ENCODE measurements around the gene CCDC150.
"Not testable (repeated sequence)": the region's sequence is repeated elsewhere in the genome, so short reads cannot be mapped to it uniquely, and the experiment has no call there.

CCDC150 gene

DNA sequence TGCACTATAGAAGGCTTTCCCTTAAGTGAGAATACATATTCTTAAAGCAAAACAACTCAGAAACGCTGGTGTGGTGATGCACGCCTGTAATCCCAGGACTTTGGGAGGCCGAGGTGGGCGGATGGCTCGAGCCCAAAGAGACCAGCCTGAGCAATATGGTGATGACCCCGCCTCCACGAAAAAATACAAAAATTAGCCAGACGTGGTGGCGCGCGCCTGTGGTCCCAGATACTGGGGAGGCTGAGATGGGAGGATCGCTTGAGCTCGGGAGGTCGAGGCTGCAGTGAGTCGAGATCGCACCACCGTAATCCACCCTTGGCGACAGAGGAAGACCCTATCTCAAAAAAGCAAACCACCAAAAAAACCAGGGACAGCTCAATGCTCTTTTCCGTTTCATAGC lies 750 bp upstream of the CCDC150 start:
- no peak for DNase-seq

- DNase-seq, result no peak
Observed at GRCh38 chr2:196640031-196640548, 575 bp downstream of the CCDC150 start.

DNA sequence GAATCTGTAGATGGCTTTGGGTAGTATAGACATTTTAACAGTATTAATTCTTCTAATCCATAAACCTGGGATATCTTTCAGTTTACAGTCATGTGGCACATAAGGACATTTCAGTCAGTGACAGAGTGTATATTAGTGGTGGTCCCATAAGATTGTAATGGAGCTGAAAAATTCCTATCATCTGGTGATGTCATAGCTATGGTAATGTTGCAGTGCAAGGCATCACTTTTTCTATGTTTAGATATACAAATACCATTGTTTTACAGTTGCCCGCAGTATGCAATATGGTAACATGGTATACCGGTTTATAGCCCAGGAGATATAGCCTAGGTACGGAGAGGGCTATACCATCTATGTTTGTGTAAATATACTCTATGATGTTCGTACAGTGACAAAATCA lies 9.7 kb downstream of the CCDC150 start:
- no peak for DNase-seq

DNA sequence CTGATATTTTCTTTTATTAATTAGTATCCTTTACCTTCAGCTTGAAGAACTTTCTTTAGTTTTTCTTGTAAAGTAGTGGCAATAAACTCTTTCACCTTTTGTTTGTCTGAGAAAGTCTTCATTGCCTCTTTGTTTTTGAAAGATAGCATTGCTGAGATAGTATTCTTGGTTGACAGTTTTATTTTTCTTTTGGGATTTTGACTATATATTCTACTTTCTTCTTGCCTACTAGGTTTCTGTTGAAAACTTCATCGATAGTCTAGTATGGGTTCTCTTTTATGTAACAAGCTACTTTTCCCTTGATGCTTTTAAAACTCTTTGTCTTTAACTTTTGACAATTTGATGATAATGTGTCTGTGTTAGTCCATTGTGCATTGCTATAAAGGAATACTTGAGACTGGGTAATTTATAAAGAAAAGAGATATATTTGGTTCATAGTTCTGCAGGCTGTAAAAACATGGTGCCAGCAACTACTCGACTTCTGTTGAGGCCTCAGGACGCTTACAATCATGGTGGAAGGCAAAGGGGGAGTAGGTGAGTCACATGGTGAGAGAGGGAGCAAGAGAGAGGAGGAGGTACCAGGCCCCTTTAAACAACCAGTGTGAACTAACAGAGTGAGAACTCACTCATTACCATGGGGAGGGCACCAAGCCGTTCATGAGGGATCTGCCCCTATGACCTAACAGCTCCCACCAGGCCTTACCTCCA lies 12.0 kb downstream of the CCDC150 start:
- DNase-seq, result no peak

- no peak for DNase-seq
Observed at GRCh38 chr2:196652869-196653268, 13.4 kb downstream of the CCDC150 start.

- DNase-seq, result no peak
Observed at GRCh38 chr2:196653843-196654242, 14.3 kb downstream of the CCDC150 start.

DNA sequence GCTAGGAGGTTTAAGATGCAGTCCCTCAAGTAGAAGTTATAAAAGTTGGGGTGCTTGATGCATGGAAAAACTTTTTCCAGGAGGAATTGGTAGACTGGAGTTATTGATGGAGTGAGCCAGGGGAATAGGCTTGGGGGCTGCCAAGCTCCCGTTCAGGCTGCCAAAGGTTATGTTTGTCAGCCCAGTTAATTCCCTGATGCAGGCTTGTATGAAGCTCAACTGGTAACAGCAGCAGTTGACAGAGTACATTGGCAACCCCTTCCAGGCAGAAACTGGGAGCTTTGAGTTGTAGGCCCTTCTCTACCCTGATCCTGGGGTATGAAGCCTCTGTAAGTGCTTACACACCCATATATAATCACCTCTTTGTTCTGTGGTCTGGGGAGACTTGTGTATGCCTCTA lies 16.2 kb downstream of the CCDC150 start:
- no peak for DNase-seq

DNA sequence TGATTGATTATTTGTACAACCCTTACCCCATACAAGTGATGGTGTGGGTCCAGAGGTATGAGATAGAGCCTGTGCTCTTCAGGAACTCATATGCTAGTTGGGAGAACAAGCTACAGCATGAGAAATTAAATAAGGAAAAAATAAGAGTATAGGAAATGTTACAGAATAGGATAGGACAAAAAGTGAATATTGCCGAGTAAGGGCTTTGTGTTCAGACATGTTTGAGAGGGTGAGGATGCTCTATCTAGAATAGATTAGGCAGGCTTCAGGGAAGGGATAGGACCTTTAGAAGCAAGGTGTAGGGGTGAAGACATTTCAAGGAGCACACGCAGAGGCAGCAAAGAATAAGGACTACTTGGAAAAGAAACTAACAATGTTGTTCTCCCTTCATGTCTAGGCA lies 17.8 kb downstream of the CCDC150 start:
- DNase-seq, result no peak

DNA sequence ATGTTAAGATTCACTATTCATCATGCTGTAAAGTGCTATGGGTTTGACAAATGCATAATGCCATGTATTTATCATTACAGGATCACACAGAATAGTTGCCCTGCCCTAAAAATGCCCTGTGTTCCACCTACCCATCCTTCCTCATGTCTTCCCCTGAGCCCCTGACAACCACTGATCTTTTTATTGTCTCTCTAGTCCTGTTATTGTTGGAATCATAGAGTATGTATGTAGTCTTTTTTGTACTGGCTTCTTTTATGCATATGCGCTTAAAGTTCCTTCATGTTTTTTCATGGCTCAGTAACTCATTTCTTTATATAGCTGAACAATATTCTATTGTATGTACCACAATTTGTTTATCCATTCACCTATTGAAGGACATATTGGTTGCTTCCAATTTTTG lies 20.3 kb downstream of the CCDC150 start:
- DNase-seq, result no peak

DNA sequence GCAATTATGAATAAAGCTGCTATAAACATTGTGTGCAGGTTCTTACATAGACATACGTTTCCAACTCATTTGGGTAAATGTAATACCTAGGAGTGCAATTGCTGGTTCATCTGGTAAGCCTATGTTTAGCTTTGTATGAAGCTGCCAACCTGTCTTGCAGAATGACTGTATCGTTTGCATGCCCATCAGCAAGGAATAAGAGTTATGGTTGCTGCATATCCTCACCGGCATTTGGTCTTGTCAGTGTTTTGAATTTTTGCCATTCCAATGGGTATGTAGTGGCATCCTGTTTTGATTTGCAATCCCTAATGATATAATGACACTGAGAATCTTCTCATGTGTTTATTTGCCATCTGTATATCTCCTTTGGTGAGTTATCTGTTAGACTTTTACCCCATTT lies 20.7 kb downstream of the CCDC150 start:
- DNase-seq, result no peak

- no peak for DNase-seq
Observed at GRCh38 chr2:196670342-196670741, 30.8 kb downstream of the CCDC150 start.

DNA sequence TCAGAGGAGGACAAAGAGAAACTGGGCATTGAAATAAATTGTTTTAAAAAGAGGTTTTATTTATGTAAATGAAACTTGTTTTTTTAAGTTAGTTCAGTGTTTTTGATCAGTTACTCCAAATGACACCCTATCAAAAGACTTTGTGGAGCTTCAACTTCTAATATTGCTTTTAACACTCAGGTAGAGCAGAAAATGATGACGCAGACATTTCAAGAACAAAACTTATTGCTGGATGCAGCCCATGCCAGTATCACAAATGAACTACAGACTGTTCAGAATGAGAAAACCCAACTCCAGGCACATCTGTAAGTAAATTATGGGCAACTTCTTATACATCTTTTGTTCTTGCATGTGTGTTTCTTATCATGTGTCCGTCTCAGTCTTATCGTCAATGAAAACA lies 36.4 kb downstream of the CCDC150 start:
- DNase-seq, result no peak

DNA sequence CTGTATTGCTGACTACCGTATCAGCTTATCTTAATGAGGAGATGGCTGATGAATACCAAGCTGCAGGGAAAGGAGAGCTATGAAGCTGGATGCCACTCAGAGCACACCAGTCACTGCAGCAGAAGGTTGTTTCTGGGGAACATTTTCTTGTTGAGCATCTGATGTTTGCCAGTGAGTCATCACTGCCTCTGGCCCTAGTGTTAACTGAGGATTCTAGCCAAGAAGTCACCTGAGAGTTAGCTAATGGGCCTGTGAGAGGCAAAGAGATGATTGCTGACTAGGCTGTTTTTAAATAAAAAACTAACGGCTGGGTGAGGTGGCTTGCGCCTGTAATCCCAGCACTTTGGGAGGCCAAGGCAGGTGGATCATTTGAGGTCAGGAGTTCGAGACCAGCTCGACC lies 37.9 kb downstream of the CCDC150 start:
- DNase-seq, result no peak

- no peak for DNase-seq
Observed at GRCh38 chr2:196679368-196679767, 39.9 kb downstream of the CCDC150 start.

DNA sequence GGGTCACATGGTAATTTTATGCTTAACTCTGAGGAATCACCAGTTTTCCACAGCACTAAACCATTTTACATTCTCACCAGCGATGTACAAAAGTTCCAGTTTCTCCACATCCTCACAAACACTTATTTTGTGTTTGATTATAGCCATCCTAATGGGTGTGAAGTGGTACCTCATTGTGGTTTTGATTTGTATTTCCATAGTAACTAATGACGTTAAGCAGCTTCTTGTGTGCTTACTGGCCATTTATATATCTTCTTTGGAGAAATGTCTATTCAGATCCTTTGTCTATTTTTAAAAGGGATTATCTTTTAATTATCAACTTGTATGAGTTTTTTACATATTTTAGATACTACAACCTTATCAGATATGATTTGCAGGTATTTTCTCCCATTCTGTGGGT lies 42.0 kb downstream of the CCDC150 start:
- DNase-seq, result no peak

DNA sequence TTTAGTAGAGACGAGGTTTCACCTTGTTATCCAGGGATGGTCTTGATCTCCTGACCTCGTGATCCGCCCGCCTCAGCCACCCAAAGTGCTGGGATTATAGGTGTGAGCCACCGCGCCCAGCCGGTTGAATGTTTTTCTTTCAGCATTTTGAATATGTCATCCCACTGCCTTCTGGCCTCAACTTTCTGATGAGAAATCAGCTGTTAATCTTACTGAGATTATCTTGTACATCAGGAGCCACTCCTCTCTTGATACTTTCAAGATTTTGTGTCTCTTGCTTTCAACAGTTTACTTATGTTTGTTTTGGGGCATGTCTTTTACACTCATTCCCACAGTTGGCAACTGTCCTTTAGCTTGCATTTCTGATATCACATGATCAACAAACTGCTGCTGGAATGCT lies 46.3 kb downstream of the CCDC150 start:
- DNase-seq, result no peak

DNA sequence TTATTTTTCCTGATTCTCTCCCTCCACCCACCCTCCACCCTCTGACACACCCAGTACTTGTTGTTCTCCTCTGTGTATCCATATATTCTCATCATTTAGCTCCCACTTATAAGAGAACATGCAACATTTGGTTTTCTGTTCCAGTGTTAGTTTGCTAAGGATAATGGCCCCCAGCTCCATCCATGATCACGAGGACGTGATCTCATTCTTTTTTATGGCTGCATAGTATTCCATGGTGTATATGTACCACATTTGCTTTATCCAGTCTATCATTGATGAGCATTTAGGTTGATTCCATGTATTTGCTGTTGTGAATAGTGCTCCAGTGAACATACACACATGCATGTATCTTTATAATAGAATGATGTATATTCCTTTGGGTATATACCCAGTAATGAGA lies 47.2 kb downstream of the CCDC150 start:
- DNase-seq, result not testable (repeated sequence)

DNA sequence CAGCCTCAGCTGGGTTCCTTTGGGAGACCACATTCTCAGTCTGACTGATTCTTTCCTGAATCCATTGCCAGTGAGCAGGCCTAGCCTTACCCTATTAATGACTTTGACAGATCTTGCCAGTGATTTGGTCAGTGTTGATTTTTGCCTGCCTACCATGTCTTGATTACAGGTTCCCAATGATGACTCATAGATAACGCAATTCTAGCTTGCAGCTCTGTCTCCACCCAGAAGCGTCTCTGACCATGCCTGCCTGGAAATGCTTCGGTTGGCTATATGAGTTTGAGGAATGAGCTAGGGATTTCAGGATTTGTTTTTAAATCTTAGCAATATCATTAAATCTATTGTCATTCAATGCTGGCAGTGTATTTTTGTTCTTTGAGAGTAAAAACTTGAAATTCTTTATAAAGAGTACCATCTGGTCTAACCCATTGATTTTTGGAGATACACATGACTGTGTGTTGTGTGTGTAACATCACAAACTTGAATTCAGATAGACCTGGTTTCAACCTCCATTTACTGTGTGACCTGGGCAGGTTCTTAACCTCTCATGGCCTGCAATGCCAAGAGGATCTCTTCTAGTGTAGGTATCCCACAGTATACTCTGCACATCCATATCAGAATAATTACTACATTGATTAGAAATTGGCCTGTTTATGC lies 57.0 kb downstream of the CCDC150 start:
- DNase-seq, result no peak

- no peak for DNase-seq
Observed at GRCh38 chr2:196697825-196698224, 58.3 kb downstream of the CCDC150 start.

DNA sequence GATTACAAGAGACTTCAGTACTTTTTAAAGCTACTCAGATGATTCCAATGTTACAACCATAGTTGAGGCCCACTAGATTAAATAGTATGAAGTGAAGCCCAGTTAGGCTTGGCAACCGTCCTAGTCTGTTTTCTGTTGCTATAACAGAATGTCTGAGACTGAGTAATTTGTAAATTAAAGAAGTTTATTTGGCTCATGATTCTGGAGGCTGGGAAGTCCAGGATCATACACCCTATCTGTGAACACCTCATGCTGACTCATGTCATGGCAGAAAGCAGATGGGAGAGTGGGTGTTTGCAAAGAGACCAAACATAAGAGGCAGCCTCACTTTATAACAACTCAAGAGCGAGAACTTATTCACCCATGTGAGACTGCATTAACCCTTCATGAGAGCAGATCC lies 63.1 kb downstream of the CCDC150 start:
- DNase-seq, result no peak

DNA sequence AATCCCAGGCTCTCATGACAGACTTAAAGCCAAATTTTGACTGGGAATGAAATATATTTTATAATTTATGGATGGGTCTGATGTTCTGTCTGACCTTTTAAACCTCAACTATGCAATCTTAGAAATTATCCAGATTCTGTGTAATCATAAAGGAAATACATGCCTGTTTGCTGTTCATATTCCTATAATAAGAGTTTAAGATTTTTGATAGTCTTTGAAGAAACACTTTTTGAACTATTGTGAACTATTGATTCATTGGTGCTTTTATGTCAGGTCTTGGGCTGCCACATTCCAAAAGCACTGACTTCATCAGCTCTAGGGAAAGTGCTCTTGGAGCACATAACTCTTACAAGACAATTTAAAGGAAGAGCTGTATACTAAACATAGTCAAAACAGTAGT lies 64.2 kb downstream of the CCDC150 start:
- DNase-seq, result no peak

DNA sequence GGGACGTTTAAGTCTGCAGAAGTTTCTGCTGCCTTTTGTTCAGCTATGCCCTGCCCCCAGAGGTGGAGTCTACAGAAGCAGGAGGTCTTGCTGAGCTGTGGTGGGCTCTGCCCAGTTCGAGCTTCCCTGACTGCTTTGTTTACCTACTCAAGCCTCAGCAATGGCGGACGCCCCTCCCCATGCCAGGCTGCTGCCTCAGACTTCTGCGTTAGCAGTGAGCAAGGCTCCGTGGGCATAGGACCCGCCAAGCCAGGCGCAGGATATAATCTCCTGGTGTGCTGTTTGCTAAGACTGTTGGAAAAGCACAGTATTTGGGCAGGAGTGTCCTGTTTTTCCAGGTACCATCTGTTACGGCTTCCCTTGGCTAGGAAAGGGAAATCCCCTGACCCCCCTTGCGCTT lies 70.5 kb downstream of the CCDC150 start:
- not testable (repeated sequence) for DNase-seq

- no peak for DNase-seq
Observed at GRCh38 chr2:196711625-196712024, 72.1 kb downstream of the CCDC150 start.

- DNase-seq, result no peak
Observed at GRCh38 chr2:196712867-196713266, 73.4 kb downstream of the CCDC150 start.

Measured in activated naive CD4-positive, alpha-beta T cell (primary cell).